GM12801 (cell line): ENCODE results near the gene CDC6.

Experiments
- TF ChIP-seq, protein P1 (sequence below): IDR thresholded peaks from one replicate; pipeline ENCODE4 v1.5.1; 2011; ENCODE audit warnings: control low read depth; ENCODE audit not compliant: insufficient read length; ENCODE audit errors: extremely low read depth

CDC6 gene

DNA sequence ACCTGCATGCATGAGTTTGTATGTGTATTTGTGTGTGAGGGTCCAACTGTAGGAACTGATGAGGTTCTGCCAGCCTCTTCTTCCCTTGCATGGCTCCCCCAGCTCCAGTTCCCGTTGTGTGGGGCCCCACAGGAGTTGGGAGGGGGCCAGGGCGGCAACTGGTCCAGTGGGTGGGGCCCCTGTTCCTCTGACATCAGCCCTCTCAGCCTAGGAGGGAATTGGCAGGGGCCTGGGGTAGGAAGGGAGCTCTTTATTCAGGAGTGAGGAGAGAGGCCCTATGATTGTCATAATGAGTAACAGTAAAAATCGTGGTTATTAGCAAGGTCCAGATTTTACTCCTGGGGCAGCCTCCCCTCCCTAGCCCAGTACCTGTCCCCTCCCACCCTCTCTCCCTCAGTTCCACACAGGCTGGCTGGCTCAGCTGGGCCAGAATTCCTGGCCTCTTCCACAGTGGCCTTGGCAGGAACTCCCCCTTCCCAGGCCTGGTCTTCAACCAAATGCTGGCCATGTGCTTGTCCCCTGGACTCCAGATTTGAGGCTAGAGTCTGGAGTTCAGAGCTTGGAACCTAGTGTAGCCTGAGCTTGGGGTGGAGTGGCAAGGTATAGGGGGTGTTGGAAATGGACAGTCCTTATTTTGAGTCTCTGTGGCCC is 40.2 kb downstream of the CDC6 start:
- TF ChIP-seq, protein P1, sequence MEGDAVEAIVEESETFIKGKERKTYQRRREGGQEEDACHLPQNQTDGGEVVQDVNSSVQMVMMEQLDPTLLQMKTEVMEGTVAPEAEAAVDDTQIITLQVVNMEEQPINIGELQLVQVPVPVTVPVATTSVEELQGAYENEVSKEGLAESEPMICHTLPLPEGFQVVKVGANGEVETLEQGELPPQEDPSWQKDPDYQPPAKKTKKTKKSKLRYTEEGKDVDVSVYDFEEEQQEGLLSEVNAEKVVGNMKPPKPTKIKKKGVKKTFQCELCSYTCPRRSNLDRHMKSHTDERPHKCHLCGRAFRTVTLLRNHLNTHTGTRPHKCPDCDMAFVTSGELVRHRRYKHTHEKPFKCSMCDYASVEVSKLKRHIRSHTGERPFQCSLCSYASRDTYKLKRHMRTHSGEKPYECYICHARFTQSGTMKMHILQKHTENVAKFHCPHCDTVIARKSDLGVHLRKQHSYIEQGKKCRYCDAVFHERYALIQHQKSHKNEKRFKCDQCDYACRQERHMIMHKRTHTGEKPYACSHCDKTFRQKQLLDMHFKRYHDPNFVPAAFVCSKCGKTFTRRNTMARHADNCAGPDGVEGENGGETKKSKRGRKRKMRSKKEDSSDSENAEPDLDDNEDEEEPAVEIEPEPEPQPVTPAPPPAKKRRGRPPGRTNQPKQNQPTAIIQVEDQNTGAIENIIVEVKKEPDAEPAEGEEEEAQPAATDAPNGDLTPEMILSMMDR: no peak

DNA sequence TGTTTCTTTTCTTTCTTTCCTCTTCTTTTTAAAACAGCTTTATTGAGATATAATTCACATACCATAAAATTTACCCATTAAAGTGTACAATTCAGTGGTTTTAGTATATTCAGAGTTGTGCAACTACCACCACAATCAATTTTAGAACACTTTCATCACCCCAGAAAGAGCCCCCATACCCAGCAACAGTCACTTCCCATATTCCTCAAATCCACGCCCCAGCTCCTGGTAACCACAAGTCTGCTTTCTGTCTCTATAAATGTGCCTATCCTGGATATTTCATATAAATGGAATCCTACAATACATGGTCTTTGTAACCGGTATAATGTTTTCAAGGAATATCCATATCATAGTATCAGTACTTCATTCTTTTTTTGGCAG is 40.7 kb downstream of the CDC6 start:
- TF ChIP-seq, protein P1: no peak

DNA sequence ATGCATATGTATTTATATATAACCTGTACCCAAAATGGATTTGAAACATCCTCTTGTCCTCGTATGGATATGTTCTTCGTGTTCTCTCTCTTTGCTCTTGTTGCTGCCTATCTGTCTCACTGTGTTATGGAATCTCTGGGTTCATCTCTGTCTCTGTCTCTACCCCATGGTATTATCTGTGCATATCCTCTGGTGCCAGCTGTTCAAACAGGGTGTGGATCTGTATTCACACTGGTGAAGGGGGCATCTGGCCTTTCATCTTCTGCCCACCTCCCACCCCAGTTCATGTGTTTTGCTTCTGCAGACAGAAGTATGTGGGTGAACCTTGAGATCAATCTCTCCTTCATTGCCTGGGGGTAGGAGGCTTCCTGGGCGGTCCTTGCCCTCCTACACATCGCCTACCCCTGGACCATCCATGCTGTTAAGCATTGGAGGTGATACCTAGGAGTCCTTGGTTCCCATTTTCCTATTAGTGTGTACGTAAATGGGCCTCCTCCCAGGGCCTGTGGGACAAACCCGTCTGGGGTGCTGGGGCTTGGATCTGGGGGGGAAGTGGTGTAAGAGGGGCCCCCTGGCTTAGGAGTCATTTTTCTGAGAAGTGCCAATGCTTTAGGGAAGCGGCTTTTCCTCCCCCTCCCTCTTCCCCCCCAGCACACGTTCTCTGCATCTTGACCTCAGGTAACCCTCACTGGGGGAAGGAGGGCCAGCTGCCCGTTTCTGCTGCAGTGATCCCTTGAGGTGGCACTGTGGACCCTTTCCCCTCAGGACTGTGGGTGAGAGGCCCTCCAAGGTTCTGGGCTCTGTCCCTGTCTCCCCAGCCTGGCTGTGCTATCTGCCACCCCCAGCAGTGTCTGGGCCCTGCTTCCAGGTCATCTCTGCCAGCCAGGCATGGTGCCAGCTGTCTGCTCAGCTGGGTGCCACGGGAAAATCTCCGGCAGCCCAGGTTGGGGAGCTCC is 42.4 kb downstream of the CDC6 start:
- TF ChIP-seq, protein P1: no peak

DNA sequence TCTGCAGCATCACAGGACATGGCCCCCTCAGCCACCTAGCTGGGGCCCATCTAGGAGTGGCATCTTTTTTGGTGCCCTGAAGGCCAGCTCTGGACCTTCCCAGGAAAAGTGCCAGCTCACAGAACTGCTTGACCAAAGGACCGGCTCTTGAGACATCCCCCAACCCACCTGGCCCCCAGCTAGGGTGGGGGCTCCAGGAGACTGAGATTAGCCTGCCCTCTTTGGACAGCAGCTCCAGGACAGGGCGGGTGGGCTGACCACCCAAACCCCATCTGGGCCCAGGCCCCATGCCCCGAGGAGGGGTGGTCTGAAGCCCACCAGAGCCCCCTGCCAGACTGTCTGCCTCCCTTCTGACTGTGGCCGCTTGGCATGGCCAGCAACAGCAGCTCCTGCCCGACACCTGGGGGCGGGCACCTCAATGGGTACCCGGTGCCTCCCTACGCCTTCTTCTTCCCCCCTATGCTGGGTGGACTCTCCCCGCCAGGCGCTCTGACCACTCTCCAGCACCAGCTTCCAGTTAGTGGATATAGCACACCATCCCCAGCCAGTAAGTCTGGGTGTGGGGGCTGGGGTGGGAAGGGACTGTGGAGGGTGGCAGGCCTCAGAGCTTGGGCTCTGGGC is 43.3 kb downstream of the CDC6 start:
- TF ChIP-seq, protein P1: no peak

DNA sequence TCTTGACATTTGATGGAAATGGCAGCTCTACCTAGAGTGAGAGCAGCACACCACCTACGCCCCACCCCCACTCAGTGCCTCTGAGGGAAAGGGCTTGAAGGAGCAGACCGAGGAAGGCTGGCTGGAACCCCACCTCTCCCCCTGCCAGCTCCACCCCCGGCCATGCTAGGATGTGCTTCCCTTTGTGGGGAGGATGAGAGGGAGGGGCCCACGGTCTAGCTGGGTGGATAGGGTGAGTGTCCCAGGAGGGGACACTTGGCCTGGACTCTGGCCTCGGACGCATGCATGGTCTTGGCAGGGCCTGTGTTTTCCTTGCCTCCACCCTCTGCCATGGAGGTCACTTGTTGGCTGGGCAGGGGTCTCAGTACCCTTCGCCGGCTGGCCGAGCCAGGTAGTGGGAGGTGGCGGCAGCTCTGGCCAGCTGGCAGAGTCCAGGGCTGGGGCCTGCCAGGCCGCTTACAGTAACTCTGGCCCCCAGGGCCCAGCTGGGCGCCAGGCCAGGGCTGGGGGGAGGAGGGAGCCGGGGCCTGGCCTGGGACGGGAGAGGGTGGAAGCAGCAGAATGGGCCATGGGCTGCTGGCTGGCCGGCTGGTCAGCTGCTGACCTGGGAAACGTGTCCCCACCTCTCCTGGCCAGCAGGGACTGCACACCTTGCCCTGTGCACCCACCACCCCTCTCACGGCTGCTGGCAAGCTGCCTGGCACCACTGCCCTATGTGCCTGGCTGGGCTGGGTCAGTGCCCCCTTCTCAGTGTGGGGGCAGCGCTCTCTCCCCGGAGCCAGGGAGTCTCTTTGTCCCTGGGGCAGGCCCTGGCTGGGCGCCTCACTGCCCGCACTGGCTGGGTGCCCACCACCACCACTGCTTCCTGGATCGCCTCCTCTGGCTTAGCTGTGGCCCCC is 44.3 kb downstream of the CDC6 start:
- TF ChIP-seq, protein P1: no peak

DNA sequence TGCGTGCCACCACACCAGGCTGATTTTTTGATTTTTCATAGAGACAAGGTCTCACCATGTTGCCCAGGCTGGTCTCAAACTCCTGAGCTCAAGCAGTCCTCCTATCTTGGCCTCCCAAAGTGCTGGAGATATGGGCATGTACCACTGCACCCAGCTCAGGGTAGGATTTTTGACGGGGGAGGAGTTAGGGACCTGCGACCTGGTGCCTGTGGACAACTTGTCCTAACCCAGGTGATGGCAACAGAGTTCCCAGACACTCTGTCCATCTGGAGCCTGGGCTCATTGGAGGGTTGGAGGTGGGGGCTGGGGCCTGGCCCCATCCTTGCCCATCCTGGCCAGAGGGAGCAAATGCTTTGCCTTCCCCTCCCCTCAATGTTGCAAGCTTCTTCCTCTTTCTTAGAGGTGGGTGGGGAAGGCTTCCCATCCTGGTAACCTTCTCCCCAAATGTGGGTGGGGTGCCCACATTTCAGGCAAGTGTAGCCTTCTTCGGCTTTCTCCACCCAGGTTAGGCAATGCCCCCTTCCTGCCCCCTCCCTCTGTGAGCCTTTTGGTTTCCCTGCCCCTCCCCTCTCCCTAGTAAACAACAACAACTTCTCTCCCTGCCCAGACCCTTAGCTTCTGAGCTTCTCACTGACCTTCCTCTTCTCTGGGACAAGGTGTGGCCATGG is 46.2 kb downstream of the CDC6 start:
- TF ChIP-seq, protein P1: no peak
